Hypothalamus (tissue), 51 donors: ENCODE data around the gene SELL.
A peak's percentile ranks its signal among the peaks of the same experiment; 100 is the strongest.
"Not testable (repeated sequence)": the region's sequence is repeated elsewhere in the genome, so short reads cannot be mapped to it uniquely, and the experiment has no call there.

Source experiments
- DNase-seq, 51 donors: peaks; one replicate each; lab custom pipeline; 2025; lab: John Stamatoyannopoulos, UW

SELL gene

DNA sequence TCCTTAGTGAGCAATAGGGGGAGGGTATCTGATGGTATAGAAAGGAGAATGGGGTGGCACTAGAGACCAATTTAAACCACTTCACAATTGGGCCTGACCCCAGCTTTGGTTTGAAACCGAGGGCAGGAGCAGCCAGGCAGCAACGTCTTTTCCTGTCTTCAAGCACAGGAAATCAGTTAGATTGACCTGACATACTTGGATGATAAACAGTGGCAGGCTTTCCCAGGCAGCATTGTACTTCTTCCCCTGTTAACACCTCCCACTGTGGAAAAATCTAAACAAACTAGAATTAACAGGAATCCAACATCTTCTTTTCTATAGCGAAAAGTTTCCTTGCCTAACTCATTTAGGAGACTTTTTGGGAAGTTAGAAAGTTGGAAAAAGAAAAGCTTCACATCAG is 40.6 kb downstream of the SELL start:
- no peak for DNase-seq

DNA sequence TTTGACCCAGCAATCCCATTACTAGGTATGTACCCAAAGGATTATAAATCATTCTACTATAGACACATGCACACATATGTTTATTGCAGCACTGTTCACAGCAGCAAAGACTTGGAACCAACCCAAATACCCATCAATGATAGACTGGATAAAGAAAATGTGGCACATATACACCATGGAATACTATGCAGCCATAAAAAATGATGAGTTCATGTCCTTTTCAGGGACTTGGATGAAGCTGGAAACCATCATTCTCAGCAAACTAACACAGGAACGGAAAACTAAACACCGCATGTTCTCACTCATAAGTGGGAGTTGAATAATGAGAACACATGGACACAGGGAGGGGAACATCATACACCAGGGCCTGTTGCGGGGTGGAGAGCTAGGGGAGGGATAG is 41.2 kb downstream of the SELL start:
- DNase-seq = not testable (repeated sequence)

DNA sequence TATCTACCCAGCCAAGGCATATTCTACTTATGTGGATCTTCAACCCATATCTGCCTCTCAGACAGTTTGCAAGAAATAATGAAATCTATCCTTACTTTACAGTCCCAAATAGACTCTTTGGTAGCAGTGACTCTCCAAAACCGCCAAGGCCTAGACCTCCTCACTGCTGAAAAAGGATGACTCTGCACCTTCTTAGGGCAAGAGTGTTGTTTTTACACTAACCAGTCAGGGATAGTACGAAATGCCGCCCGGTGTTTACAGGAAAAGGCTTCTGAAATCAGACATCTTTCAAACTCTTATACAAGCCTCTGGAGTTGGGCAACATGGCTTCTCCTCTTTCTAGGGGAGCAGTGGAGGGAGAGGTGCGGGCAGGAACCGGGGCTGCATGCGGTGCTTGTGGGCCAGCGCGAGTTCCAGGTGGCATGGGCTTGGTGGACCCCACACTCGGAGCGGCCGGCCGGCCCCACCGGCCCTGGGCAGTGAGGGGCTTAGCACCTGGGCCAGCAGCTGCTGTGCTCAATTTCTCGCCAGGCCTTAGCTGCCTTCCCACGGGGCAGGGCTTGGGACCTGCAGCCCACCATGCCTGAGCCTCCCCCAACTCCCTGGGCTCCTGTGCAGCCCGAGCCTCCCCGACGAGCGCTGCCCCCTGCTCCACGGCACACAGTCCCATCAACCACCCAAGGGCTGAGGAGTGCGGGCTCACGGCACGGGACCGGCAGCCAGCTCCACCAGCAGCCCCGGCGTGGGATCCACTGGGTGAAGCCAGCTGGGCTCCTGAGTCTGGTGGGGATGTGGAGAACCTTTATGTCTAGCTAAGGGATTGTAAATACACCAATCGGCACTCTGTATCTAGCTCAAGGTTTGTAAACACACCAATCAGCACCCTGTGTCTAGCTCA is 43.5 kb downstream of the SELL start:
- not testable (repeated sequence) for DNase-seq

DNA sequence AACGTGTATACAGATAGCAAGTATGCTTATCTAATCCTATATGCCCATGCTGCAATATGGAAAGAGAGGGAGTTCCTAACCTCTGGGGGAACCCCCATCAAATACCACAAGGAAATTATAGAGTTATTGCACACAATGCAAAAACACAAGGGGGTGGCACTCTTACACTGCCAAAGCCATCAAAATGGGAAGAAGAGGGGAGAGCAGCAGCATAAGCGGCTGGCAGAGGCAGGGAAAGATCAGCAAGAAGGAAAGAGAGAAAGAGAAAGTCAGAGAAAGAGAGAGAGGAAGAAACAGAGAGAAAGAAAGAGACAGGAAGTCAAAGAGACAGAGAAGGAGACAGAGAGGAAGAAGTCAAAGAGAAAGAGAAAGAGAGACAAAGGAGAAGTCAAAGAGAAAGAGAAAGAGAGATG is 44.2 kb downstream of the SELL start:
- not testable (repeated sequence) for DNase-seq

DNA sequence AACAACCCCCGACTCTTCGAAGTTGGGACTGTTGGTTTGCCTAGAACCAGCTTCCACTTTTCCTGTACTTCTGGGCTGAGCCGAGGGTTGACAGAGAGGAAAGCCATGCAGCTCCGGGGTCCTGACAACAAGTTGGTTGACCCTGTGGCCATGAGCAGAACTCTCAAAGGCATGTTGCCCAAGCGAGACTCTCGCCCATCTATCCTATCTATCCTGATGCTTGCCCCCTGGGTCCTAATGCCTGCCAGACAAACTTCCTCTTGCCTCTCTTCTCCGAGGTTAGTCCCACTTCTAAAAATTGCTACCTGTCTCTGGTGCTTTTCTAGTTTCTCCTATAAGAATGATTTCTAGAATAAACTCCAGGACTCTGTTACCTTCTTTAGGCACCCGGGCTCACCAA is 48.7 kb downstream of the SELL start:
- DNase-seq = not testable (repeated sequence)

GRCh38 chr1:169661066-169661465 is 50.4 kb downstream of the SELL start:
- not testable (repeated sequence) for DNase-seq

DNA sequence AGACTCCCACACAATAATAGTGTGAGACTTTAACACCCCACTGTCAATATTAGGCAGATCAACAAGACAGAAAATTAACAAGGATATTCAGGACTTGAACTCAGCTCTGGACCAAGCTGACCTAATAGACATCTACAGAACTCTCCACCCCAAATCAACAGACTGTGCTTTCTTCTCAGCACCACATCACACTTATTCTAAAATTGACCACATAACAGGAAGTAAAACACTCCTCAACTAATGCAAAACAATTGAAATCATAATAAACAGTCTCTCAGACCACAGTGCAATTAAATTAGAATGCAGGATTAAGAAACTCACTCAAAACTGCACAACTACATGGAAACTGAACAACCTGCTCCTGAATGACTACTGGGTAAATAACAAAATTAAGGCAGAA is 52.6 kb downstream of the SELL start:
- DNase-seq = peak in 1 of 51 donors; percentile 16

GRCh38 chr1:169653873-169654272 is 57.5 kb downstream of the SELL start:
- peak in 4 of 51 donors; percentile 2 to 56 (median 10) for DNase-seq

DNA sequence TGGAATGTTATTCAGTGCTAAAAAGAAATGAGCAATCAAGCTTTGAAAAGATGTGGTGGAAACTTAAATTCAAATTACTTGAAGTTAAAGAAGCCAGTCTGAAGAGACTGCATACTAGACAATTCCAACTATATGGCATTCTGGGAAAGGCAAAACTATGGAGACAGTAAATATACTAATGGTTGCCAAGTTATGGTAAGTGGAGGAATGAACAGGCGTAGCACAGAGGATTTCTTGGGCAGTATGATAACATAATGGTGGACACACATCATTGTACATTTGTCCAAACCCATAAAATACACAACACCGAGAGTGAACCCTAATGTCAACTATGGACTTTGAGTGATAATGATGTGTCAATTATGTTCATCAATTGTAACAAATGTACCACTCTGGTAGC is 60.4 kb downstream of the SELL start:
- DNase-seq = no peak

DNA sequence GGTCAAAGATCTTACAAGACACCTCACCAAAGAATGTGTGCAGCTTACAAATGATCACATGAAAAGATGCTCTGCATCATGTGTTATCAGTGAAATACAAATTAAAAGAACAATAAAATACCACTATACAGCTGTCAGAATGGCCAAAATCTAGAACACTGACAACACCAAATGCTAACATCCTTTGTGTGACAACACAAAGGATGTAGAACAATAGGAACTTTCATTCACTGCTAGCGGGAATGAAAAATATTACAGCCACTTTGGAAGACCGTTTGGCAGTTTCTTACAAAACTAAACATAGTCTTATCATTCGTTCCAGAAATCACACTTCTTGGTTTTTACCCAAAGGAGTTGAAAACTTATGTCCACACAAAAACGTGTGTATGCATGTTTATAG is 60.9 kb downstream of the SELL start:
- peak in 2 of 51 donors; percentile 6 to 41 for DNase-seq

DNA sequence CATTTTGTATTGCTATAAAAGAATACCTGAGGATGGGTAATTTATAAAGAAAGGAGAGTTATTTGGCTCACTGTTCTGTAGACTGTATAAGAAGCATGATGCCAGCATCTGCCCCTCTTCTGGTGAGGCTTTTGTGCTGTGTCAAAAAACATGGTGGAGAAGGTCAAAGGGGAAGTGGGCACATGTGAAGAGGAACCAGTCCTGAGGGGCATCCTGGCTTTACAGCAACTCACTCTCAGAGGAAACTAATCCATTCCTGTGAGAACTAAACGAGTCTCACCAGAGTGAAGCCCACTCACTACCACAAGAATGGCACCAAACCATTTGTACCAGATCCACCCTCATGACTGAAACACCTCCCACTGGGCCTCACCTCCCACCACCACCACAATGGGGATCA is 62.7 kb downstream of the SELL start:
- DNase-seq = no peak

DNA sequence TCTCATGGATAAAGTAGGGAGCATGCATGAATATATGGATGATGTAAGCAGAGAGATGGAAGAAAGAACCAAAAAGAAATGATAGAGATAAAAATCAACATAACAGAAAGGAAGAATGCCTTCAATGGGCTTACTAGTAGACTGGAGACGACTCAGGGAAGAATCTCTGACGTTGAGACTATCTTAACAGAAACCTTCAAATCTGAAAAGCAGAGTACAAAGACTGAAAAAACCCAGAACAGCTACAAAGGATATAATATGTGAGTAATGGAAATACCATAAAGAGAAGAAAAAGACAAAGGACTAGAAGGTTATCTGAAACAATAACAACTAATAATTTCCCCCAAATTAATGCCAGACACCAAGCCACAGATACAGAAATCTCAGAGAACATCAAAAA is 63.2 kb downstream of the SELL start:
- DNase-seq = no peak

GRCh38 chr1:169647512-169647911 is 63.9 kb downstream of the SELL start:
- no peak for DNase-seq

DNA sequence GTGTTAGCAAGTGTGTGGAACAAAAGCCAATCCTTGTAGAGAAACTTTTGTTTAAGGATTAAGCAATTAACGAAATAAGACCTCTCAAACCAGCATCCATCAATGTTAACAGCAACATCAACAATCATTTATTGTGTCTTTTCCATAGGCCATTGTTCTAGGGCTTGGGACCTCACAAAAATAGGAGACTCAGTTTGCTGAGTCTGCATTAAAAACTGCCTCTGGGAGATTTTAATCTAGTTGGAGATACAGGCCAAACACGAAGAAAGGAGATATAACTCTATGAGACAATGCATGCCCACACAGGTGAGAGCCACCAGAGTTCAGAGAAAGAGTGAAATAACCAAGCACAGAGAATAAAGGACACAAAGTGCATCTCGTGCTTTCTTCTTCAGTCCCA is 67.1 kb downstream of the SELL start:
- no peak for DNase-seq
